ENCODE measurements around the gene MUS81.
"Not testable (repeated sequence)": the region's sequence is repeated elsewhere in the genome, so short reads cannot be mapped to it uniquely, and the experiment has no call there.

MUS81 gene

GRCh38 chr11:65860278-65861164 lies at the start of gene MUS81:
Gene MUS81, plus strand, starts transcription at chr11:65860433. Its CDS starts 321 bp downstream, at chr11:65860754.
- DNase-seq: peak; percentile 91 to 94 (median 92)

- DNase-seq: no peak
These were observed 48.3 kb upstream of the MUS81 start for GRCh38 chr11:65811764-65812475.

GRCh38 chr11:65814131-65814985 lies 45.9 kb upstream of the MUS81 start:
- DNase-seq: no peak

GRCh38 chr11:65814986-65815565 lies 45.2 kb upstream of the MUS81 start:
- DNase-seq: no peak

- DNase-seq: no peak
These were observed 43.5 kb upstream of the MUS81 start for GRCh38 chr11:65816696-65817095.

GRCh38 chr11:65817312-65817834 lies 42.9 kb upstream of the MUS81 start:
- DNase-seq: no peak

- DNase-seq: peak; percentile 92 to 98 (median 96)
These were observed 42.2 kb upstream of the MUS81 start for GRCh38 chr11:65817835-65818680.

GRCh38 chr11:65821107-65821506 lies 39.1 kb upstream of the MUS81 start:
- DNase-seq: no peak

- no peak for DNase-seq
These were observed 37.3 kb upstream of the MUS81 start for GRCh38 chr11:65822776-65823528.

- no peak for DNase-seq
These were observed 33.1 kb upstream of the MUS81 start for GRCh38 chr11:65826984-65827735.

- DNase-seq: no peak
These were observed 30.8 kb upstream of the MUS81 start for GRCh38 chr11:65829459-65829858.

GRCh38 chr11:65832231-65832630 lies 28.0 kb upstream of the MUS81 start:
- DNase-seq: not testable (repeated sequence)

- DNase-seq: peak; percentile 84 to 91 (median 88)
These were observed 26.8 kb upstream of the MUS81 start, which contains the start of gene SNX32 for GRCh38 chr11:65833297-65834030. Gene SNX32, plus strand, starts transcription at chr11:65833963. Its CDS starts 103 bp downstream, at chr11:65834066.

- no peak for DNase-seq
These were observed 26.0 kb upstream of the MUS81 start for GRCh38 chr11:65834202-65834601.

GRCh38 chr11:65842144-65842543 lies 18.1 kb upstream of the MUS81 start:
- no peak for DNase-seq

- DNase-seq: no peak
These were observed 16.4 kb upstream of the MUS81 start for GRCh38 chr11:65843811-65844210.

GRCh38 chr11:65844231-65844872 lies 15.9 kb upstream of the MUS81 start:
- no peak for DNase-seq

- no peak for DNase-seq
These were observed 12.5 kb upstream of the MUS81 start for GRCh38 chr11:65847746-65848145.

Measured in activated CD4-positive, CD25-positive, alpha-beta regulatory T cell (primary cell).